Activated CD4-positive, alpha-beta T cell treated with anti-CD3 and anti-CD28 coated beads, Interleukin-2, amount 50 U/mL, for 16 hours (primary cell): ENCODE results near the gene GSTM2.

ENCODE experiments used
- DNase-seq: peaks from one replicate; pipeline ENCODE4 v3.0.0-alpha.2; 2020

The GSTM2 gene

GRCh38 chr1:109718495-109718894, 50.6 kb downstream of the GSTM2 start:
- no peak for DNase-seq

- peak; percentile 32 for DNase-seq
Measured at GRCh38 chr1:109719337-109719837, 51.5 kb downstream of the GSTM2 start.

GRCh38 chr1:109721042-109721441, 53.2 kb downstream of the GSTM2 start:
- DNase-seq = no peak

- DNase-seq = no peak
Measured at GRCh38 chr1:109721971-109722370, 54.1 kb downstream of the GSTM2 start.

GRCh38 chr1:109722908-109723691, 55.2 kb downstream of the GSTM2 start:
- DNase-seq = no peak
